Activated CD8-positive, alpha-beta T cell treated with anti-CD3 and anti-CD28 coated beads, Interleukin-2, amount 10 ng/mL, durations not matched to agents 7 days and 5 days (primary cell): Measurements from ENCODE around the gene GALNT4. TPM values are rescaled to one million over a fixed set of nuclear protein-coding genes. Genes with fewer than 3 reads are reported as not detected.

Experiments
- ATAC-seq: fragments of 150-1000 bp; cut with Tn5 transposase; one replicate; pipeline ENCODE4 v1.10.0; 2021; ENCODE audit warnings: moderate library complexity
- CTCF ChIA-PET: fragments of 350-600 bp; sonication (Branson Sonifier 250); formaldehyde crosslinking; loops from one replicate; lab custom pipeline; 2021; ENCODE audit warnings: antibody characterized with exemption; lab: Charles Lee
- POLR2A ChIA-PET: fragments of 350-600 bp; sonication (Branson Sonifier 250); formaldehyde crosslinking; loops from one replicate; lab custom pipeline; 2021; ENCODE audit warnings: antibody characterized with exemption; lab: Charles Lee
- DNase-seq: peaks from one replicate; pipeline ENCODE4 v3.0.0-alpha.2; 2020
- H3K27ac Mint-ChIP-seq: one replicate; pipeline ENCODE4 v1.8.0; 2021; ENCODE audit warnings: mild to moderate bottlenecking, mixed read lengths
- H3K27me3 Mint-ChIP-seq: one replicate; pipeline ENCODE4 v1.8.0; 2021; ENCODE audit warnings: low read depth, mixed read lengths
- H3K36me3 Mint-ChIP-seq: one replicate; pipeline ENCODE4 v1.8.0; 2021; ENCODE audit warnings: low read depth, mixed read lengths
- H3K4me1 Mint-ChIP-seq: one replicate; pipeline ENCODE4 v1.8.0; 2021; ENCODE audit warnings: low read depth, mixed read lengths
- H3K4me3 Mint-ChIP-seq: one replicate; pipeline ENCODE4 v1.8.0; 2021; ENCODE audit warnings: mild to moderate bottlenecking, mixed read lengths
- H3K9me3 Mint-ChIP-seq: one replicate; pipeline ENCODE4 v1.8.0; 2022; ENCODE audit warnings: mixed read lengths; ENCODE audit not compliant: insufficient read depth
- total RNA-seq, 2 experiments: library from RNA; stranded (reverse); gene quantifications; one replicate each; pipeline ENCODE4 v1.2.3, GENCODE V29; 2021

GALNT4 gene
- total RNA-seq, 2 experiments from 2014 or later, result 15.4 to 16.6 TPM

- H3K27me3 Mint-ChIP-seq, result no peaks in the 10 kb centered on the region
- no peak overlapping the region for H3K4me3 Mint-ChIP-seq
- no peak for ATAC-seq
- DNase-seq, result no peak
- ChIA-PET POLR2A (no interaction called here), CTCF (interaction anchor here (1.4 to 10.7 kb wide), 6 partner anchors 11 to 509 kb away, joined by 3 to 180 read pairs (median 8); no protein-coding TSS in a partner anchor)
- H3K9me3 Mint-ChIP-seq, result no peaks in the 10 kb centered on the region
- peaks cover 47% of the 10 kb centered on the region for H3K4me1 Mint-ChIP-seq
- peak overlapping the region; percentile 46 for H3K27ac Mint-ChIP-seq
- H3K36me3 Mint-ChIP-seq, result peaks cover 26% of the 10 kb centered on the region
These were observed 3.8 kb upstream of the GALNT4 start for GRCh38 chr12:89528434-89528833.

- peak within 1 kb of the TSS; percentile 89 for H3K4me3 Mint-ChIP-seq
- DNase-seq, result peak; percentile 80
- ChIA-PET CTCF (interaction anchor here (0.6 to 10.7 kb wide), 11 partner anchors 9 to 507 kb away, joined by 3 to 180 read pairs (median 4); no protein-coding TSS in a partner anchor), POLR2A (interaction anchor here (0.5 to 3.5 kb wide), 10 partner anchors 18 to 506 kb away, joined by 3 to 33 read pairs (median 8); partner anchors contain the start of gene DUSP6)
- no peaks in the 10 kb centered on the region for H3K9me3 Mint-ChIP-seq
- H3K4me1 Mint-ChIP-seq, result peaks cover 67% of the 10 kb centered on the region
- peak within 1 kb of the TSS; percentile 98 for H3K27ac Mint-ChIP-seq
- H3K27me3 Mint-ChIP-seq, result no peaks in the 10 kb centered on the region
- peak; percentile 67 for ATAC-seq
- H3K36me3 Mint-ChIP-seq, result peaks cover 49% of the 10 kb centered on the region
These were observed 1.5 kb upstream of the GALNT4 start, which contains the start of gene POC1B for GRCh38 chr12:89525824-89526770. Gene POC1B, minus strand, starts transcription at chr12:89526047. Its CDS starts 152 bp downstream, at chr12:89525895.

DNA sequence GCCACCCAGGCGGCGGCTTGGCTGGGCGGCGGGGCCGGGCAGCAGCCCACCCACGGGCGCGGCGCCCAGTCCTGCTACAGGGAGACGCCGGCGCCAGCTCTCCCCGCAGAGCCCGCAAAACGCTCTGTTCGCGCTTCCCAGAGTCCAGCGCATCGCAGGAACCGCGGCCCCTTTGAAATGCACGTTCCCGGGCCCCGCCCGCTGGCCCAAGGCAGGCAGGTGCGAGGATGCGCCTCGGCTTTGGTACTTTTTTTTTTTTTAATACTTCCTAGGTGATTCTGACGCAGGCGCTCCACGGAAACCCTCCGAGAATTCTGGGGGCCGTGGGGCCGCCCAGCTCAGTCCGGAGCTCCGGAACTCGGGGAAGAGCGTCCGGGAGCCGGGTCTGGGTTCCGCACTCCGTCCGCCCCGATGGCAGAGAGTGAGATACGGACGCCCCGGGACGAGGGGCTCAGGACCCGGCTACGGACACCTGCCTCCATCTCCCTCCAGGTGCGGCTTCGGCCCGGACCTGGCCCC, 768 bp upstream of the GALNT4 start:
- peaks cover 73% of the 10 kb centered on the region for H3K4me1 Mint-ChIP-seq
- DNase-seq, result peak; percentile 59

GRCh38 chr12:89523843-89524540, 604 bp downstream of the GALNT4 start:
- CTCF ChIA-PET, result interaction anchor here (0.7 to 10.7 kb wide), 18 partner anchors 11 to 505 kb away, joined by 3 to 180 read pairs (median 5); no protein-coding TSS in a partner anchor
- Mint-ChIP-seq H3K27ac (peak overlapping the region; percentile 91), H3K36me3 (peaks cover 54% of the 10 kb centered on the region), H3K4me1 (peaks cover 70% of the 10 kb centered on the region), H3K9me3 (no peaks in the 10 kb centered on the region), H3K4me3 (peak overlapping the region; percentile 89), H3K27me3 (no peaks in the 10 kb centered on the region)
- no peak for DNase-seq
- ATAC-seq, result no peak
- POLR2A ChIA-PET, result interaction anchor here (0.7 to 3.5 kb wide), 10 partner anchors 12 to 485 kb away, joined by 3 to 33 read pairs (median 5); partner anchors contain the start of genes ATP2B1 and DUSP6

More for the DNA sequence above, 768 bp upstream of the GALNT4 start:
- Mint-ChIP-seq H3K27ac (peak overlapping the region; percentile 98), H3K27me3 (no peaks in the 10 kb centered on the region), H3K9me3 (no peaks in the 10 kb centered on the region), H3K36me3 (peaks cover 55% of the 10 kb centered on the region), H3K4me3 (peak overlapping the region; percentile 89)
- peak; percentile 38 for ATAC-seq
- ChIA-PET POLR2A (interaction anchor here (0.6 to 3.5 kb wide), 9 partner anchors 13 to 506 kb away, joined by 3 to 33 read pairs (median 5); partner anchors contain the start of gene DUSP6), CTCF (interaction anchor here (0.8 to 10.7 kb wide), 13 partner anchors 8 to 506 kb away, joined by 3 to 180 read pairs (median 5); no protein-coding TSS in a partner anchor)

DNA sequence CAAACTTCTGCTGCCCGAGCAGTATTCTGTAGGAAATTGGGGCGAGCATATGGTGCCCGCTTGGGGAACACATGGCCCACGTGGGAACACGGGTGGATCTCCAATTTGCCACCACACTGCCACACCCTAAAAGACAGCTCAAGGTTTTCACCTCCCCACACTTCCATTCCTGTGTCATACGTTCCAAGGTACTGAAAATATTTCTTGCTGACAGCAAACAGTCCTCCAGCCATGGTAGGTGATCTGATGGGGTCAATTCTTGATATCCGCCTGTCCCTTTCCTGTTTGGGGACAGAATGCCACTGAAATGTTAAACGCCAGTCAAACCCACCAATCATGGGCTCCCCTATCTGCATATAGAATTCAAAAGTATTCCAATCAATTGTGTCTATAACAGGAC, 1.2 kb downstream of the GALNT4 start:
- Mint-ChIP-seq H3K27me3 (no peaks in the 10 kb centered on the region), H3K27ac (peak overlapping the region; percentile 91), H3K9me3 (no peaks in the 10 kb centered on the region), H3K4me3 (peak overlapping the region; percentile 89), H3K36me3 (peaks cover 56% of the 10 kb centered on the region), H3K4me1 (peaks cover 70% of the 10 kb centered on the region)
- ATAC-seq (no peak), DNase-seq (no peak)
- POLR2A ChIA-PET, result interaction anchor here (1.7 to 3.5 kb wide), 2 partner anchors 56 to 172 kb away, joined by 5 to 33 read pairs; partner anchors contain the start of gene DUSP6
- CTCF ChIA-PET, result interaction anchor here (0.8 to 10.7 kb wide), 5 partner anchors 11 to 504 kb away, joined by 3 to 180 read pairs (median 10); no protein-coding TSS in a partner anchor

DNA sequence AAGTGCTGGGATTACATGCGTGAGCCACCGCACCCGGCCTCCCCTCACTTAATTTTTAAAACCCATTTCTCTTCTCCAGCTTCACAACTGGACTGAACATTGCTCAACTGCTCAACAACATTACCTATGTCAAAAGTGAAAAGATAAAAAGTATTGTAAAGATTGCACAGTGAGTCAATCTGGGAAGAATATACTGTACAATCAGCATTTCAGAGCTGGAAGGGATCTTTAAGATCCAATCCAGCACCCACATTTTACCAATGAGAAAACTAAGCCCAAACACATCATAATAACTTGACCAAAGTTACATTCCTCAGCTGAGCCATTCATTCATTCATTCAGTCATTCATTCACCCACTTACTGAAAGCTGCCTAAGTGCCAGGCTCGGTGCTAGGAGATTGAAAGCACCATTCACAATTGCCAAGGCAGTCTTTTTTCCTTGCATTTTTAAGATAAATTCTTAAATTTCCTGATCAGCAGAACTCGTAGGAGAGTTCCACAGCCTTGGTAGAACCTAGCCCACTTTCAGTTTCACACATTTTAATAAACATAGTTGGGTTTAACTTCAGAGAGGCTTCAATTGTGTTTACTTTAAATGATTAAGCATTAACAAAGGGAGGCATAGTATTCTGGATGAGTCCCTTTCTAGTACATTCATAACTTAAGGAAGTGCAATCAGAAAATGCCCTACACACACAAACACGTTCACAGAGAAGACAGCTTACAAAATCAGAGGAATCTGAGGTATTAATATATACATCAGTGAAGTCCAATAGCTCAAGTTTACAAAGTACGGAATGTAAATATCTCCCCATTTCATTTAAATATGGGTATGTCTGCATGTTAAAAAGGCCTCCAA, 3.0 kb downstream of the GALNT4 start:
- Mint-ChIP-seq H3K4me3 (peak overlapping the region; percentile 73), H3K36me3 (peaks cover 57% of the 10 kb centered on the region), H3K27ac (peak overlapping the region; percentile 50), H3K27me3 (no peaks in the 10 kb centered on the region), H3K4me1 (peaks cover 64% of the 10 kb centered on the region), H3K9me3 (no peaks in the 10 kb centered on the region)
- ChIA-PET CTCF (interaction anchor here (1.1 to 10.7 kb wide), 6 partner anchors 9 to 503 kb away, joined by 4 to 180 read pairs (median 8); no protein-coding TSS in a partner anchor), POLR2A (interaction anchor here (1.1 kb wide), 1 partner anchor 35 kb away, joined by 3 read pairs; no protein-coding TSS in a partner anchor)
- ATAC-seq (no peak), DNase-seq (no peak)

- no peaks in the 10 kb centered on the region for H3K9me3 Mint-ChIP-seq
- ChIA-PET POLR2A (no interaction called here), CTCF (interaction anchor here (0.9 to 3.0 kb wide), 5 partner anchors 9 to 500 kb away, joined by 3 to 13 read pairs (median 8); partner anchors contain the start of gene POC1B)
- H3K36me3 Mint-ChIP-seq, result peaks cover 38% of the 10 kb centered on the region
- H3K4me1 Mint-ChIP-seq, result peaks cover 48% of the 10 kb centered on the region
- no peaks in the 10 kb centered on the region for H3K27me3 Mint-ChIP-seq
- DNase-seq (no peak), ATAC-seq (no peak)
- H3K27ac Mint-ChIP-seq, result no peak overlapping the region
- no peak overlapping the region for H3K4me3 Mint-ChIP-seq
These were observed 6.9 kb downstream of the GALNT4 start for GRCh38 chr12:89517720-89518119.

DNA sequence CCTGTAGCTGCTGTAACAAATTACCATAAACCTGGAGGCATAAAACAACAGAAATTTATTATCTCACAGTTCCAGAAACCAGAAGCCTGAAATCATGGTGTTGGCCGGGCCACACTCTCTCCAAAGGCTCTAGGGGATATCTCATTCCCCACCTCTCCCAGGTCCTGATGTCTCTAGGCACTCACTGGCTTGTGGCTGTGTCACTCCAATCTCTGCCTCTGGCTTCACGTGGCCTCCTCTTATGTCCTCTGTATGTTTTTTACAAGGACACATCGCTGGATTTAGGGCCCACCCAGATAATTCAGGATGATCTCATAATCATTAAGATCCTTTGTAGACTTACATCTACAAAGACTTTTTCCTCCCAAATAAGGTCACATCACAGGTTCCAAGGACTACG, 8.0 kb downstream of the GALNT4 start:
- ChIA-PET POLR2A (no interaction called here), CTCF (interaction anchor here (0.7 to 3.0 kb wide), 5 partner anchors 10 to 499 kb away, joined by 3 to 13 read pairs (median 8); partner anchors contain the start of gene POC1B)
- no peaks in the 10 kb centered on the region for H3K9me3 Mint-ChIP-seq
- H3K4me3 Mint-ChIP-seq, result no peak overlapping the region
- no peak for DNase-seq
- peaks cover 42% of the 10 kb centered on the region for H3K4me1 Mint-ChIP-seq
- H3K27ac Mint-ChIP-seq, result no peak overlapping the region
- H3K36me3 Mint-ChIP-seq, result peaks cover 32% of the 10 kb centered on the region
- no peaks in the 10 kb centered on the region for H3K27me3 Mint-ChIP-seq
- no peak for ATAC-seq

DNA sequence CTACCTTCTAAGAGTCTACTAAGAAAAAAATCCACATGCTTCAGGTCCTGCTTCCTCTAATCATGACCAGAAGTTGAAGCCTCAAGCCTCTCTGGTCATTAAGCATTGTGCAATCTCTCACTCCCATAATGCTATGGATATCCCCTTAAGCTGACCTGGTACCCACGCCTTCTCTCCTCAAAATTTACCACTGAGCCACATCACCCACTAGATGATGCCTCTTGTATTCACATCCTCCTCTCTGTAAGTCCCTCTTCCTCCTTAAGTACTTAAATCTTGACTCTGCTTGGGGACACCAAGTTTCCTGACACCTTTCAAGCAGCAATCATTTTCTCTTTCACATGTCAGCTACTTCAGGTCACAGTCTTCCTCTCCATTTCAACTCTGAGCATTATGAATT, 9.8 kb downstream of the GALNT4 start:
- ChIA-PET POLR2A (no interaction called here), CTCF (interaction anchor here (0.8 to 1.4 kb wide), 3 partner anchors 18 to 497 kb away, joined by 3 to 4 read pairs (median 3); no protein-coding TSS in a partner anchor)
- no peak overlapping the region for H3K4me3 Mint-ChIP-seq
- ATAC-seq (peak; percentile 74), DNase-seq (peak; percentile 25)
- H3K4me1 Mint-ChIP-seq, result peaks cover 32% of the 10 kb centered on the region
- no peak overlapping the region for H3K27ac Mint-ChIP-seq
- no peaks in the 10 kb centered on the region for H3K27me3 Mint-ChIP-seq
- no peaks in the 10 kb centered on the region for H3K9me3 Mint-ChIP-seq
- peaks cover 28% of the 10 kb centered on the region for H3K36me3 Mint-ChIP-seq

- ChIA-PET CTCF (interaction anchor here (0.9 to 2.2 kb wide), 6 partner anchors 11 to 496 kb away, joined by 3 to 6 read pairs (median 4); partner anchors contain the start of gene GALNT4), POLR2A (no interaction called here)
- H3K4me3 Mint-ChIP-seq, result no peak overlapping the region
- H3K9me3 Mint-ChIP-seq, result no peaks in the 10 kb centered on the region
- no peaks in the 10 kb centered on the region for H3K27me3 Mint-ChIP-seq
- peaks cover 24% of the 10 kb centered on the region for H3K4me1 Mint-ChIP-seq
- DNase-seq (no peak), ATAC-seq (no peak)
- peaks cover 27% of the 10 kb centered on the region for H3K36me3 Mint-ChIP-seq
- no peak overlapping the region for H3K27ac Mint-ChIP-seq
These were observed 11.1 kb downstream of the GALNT4 start for GRCh38 chr12:89513544-89513943.
